Measurements from ENCODE around the gene MYOF.

- no peak for TF ChIP-seq CTCF (IDR thresholded peaks at IDR 0.05)
- no peak for TF ChIP-seq POLR2A (IDR thresholded peaks at IDR 0.05)
Observed at GRCh38 chr10:93440591-93441091, 41.5 kb downstream of the MYOF start.
